Measurements from ENCODE around the gene GPR37L1.
"Not testable (repeated sequence)": the region's sequence is repeated elsewhere in the genome, so short reads cannot be mapped to it uniquely, and the experiment has no call there.

GPR37L1 gene

DNA sequence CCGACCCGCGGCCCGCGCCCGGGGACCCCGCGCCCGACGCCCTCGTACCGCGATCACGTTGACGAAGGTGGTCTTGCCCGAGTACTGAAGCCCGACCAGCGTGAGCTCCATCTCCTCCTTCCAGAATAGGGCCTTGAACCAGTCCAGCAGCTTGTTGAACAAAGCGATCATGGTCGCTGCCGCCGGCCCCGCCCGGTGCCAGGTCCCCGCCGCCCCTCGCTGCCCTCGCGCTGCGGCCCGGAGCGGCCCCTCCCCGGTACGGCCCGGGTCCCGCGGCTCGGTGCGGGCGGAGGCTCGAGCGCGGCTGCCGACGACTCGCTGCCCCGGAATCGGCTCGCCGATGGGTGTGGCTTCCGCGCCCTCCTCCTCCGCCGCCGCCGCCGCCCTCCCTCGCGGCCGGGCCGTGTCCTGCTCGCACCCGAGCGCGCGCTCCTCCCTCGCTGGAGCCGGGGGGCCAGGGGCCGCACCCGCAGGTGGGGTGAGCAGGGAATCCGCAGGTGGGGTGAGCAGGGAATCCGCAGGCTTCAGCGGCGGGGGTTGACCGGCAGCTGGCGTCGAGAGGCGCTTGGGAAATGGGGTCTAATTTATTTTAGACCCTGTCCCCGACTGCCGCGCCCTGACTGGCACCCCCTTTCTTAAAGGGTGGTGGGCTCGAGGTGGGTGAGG lies 21.8 kb downstream of the GPR37L1 start, which contains the start of gene ARL8A:
ARL8A (minus strand) TSS at position 336 of the 666 bp plus-strand sequence; CDS start at position 171, 165 bp downstream.
- DNase-seq (ENCODE audit: low read depth in 1 of 2, low spot score in 1 of 2), result peak in 1 of 2 experiments; percentile 50
- Histone ChIP-seq H3K27me3 (ENCODE audit: insufficient read depth, poor library complexity, severe bottlenecking) (no peaks in the 10 kb centered on the region), H3K4me3 (replicated peaks; ENCODE audit: insufficient read depth, low read length) (peak within 1 kb of the TSS; percentile 87), H3K27ac (replicated peaks) (peak within 1 kb of the TSS; percentile 95)
- TF ChIP-seq, protein P1, sequence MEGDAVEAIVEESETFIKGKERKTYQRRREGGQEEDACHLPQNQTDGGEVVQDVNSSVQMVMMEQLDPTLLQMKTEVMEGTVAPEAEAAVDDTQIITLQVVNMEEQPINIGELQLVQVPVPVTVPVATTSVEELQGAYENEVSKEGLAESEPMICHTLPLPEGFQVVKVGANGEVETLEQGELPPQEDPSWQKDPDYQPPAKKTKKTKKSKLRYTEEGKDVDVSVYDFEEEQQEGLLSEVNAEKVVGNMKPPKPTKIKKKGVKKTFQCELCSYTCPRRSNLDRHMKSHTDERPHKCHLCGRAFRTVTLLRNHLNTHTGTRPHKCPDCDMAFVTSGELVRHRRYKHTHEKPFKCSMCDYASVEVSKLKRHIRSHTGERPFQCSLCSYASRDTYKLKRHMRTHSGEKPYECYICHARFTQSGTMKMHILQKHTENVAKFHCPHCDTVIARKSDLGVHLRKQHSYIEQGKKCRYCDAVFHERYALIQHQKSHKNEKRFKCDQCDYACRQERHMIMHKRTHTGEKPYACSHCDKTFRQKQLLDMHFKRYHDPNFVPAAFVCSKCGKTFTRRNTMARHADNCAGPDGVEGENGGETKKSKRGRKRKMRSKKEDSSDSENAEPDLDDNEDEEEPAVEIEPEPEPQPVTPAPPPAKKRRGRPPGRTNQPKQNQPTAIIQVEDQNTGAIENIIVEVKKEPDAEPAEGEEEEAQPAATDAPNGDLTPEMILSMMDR (IDR thresholded peaks at IDR 0.05; ENCODE audit: insufficient read depth, low read length), result no peak

DNA sequence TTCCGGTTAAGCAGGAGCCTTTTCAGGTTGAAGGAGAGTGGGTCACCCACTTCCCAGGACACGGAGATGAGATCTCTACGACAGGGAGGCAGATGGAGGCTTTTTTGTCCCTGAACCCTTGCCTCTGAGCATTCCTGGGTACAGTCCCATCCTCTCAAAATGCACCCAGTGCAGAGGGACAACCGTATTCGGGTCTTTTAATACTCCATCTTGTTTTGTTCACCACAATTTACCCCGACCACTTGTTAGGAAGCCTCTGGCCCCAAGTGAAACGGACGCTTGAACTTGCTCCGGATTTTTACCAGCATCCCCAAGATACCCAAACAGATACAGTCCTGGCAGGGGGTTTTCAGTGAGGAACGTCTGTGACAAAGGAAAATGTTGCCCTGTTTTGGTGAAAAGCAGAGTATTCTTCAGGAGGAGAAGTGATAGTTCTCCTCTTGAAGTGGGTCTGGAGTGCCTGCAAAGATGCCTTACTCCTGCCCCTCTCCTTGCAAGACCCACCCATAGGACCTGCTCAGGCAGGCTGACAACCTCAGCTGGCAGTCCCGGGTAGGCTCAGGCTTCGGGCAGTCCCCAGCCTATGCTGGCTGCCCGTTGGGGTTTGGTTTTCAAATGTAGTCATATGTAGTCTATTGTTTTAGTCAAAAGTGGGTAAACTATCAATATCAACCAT lies 22.5 kb downstream of the GPR37L1 start:
- Histone ChIP-seq H3K27me3 (ENCODE audit: insufficient read depth, poor library complexity, severe bottlenecking) (no peaks in the 10 kb centered on the region), H3K4me3 (replicated peaks; ENCODE audit: insufficient read depth, low read length) (peak overlapping the region; percentile 87), H3K27ac (replicated peaks) (peak overlapping the region; percentile 44)
- TF ChIP-seq SPI1 (IDR thresholded peaks at IDR 0.05; ENCODE audit: borderline replicate concordance, low read depth) (no peak), POLR2AphosphoS5 (IDR thresholded peaks at IDR 0.05; ENCODE audit: low read depth) (no peak; the same call in 1 of the 2 replicates), GABPA (IDR thresholded peaks at IDR 0.05; ENCODE audit: low read depth) (no peak)
- TF ChIP-seq, protein P1 (IDR thresholded peaks at IDR 0.05; ENCODE audit: insufficient read depth, low read length), result no peak
- TF ChIP-seq, protein P2, sequence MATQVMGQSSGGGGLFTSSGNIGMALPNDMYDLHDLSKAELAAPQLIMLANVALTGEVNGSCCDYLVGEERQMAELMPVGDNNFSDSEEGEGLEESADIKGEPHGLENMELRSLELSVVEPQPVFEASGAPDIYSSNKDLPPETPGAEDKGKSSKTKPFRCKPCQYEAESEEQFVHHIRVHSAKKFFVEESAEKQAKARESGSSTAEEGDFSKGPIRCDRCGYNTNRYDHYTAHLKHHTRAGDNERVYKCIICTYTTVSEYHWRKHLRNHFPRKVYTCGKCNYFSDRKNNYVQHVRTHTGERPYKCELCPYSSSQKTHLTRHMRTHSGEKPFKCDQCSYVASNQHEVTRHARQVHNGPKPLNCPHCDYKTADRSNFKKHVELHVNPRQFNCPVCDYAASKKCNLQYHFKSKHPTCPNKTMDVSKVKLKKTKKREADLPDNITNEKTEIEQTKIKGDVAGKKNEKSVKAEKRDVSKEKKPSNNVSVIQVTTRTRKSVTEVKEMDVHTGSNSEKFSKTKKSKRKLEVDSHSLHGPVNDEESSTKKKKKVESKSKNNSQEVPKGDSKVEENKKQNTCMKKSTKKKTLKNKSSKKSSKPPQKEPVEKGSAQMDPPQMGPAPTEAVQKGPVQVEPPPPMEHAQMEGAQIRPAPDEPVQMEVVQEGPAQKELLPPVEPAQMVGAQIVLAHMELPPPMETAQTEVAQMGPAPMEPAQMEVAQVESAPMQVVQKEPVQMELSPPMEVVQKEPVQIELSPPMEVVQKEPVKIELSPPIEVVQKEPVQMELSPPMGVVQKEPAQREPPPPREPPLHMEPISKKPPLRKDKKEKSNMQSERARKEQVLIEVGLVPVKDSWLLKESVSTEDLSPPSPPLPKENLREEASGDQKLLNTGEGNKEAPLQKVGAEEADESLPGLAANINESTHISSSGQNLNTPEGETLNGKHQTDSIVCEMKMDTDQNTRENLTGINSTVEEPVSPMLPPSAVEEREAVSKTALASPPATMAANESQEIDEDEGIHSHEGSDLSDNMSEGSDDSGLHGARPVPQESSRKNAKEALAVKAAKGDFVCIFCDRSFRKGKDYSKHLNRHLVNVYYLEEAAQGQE (IDR thresholded peaks at IDR 0.05; ENCODE audit: insufficient replicate concordance, low read depth), result no peak
- DNase-seq (ENCODE audit: low read depth in 1 of 2, low spot score in 1 of 2), result peak in 1 of 2 experiments; percentile 49

DNA sequence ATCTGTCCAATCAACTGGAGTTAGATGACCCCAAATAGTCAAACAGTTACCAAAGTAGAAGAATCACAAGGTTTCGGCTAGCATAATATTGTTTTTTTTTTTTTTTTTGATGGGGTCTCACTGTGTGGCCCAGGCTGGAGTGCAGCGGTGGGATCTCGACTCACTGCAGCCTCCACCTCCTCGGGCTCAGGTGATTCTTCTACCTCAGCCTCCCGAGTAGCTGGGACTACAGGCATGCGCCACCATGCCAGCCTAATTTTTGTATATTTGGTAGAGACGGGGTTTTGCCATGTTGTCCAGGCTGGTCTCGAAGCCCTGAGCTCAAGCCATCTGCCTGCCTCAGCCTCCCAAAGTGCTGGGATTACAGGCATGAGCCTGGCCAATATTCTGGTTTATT lies 23.0 kb downstream of the GPR37L1 start:
- not testable (repeated sequence) for H3K27me3 ChIP-seq (ENCODE audit: insufficient read depth, poor library complexity, severe bottlenecking); H3K27ac ChIP-seq (replicated peaks); DNase-seq (ENCODE audit: low read depth in 1 of 2, low spot score in 1 of 2); H3K4me3 ChIP-seq (replicated peaks; ENCODE audit: insufficient read depth, low read length)
- TF ChIP-seq POLR2AphosphoS5 (IDR thresholded peaks at IDR 0.05; ENCODE audit: low read depth), result peak; percentile 82

DNA sequence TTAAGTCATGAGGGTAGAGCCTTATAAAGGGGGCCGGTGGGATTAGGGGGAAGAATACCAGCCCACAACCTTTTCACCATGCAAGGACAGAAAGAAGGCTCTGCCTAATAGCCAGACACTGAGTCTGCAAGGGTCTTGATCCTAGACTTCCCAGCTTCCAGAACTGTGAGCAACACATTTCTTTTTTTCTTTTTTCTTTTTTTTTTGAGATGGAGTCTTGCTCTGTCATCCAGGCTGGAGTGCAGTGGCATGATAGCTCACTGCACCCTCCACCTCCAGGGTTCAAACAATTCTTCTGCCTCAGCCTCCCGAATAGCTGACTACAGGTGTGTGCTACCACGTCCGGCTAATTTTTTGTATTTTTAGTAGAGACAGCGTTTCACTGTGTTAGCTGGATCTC lies 23.6 kb downstream of the GPR37L1 start:
- TF ChIP-seq POLR2AphosphoS5 (IDR thresholded peaks at IDR 0.05; ENCODE audit: low read depth) (0 out of 2 replicates have a peak, but pooled peaks have one; percentile 17), GABPA (IDR thresholded peaks at IDR 0.05; ENCODE audit: low read depth) (no peak), SPI1 (IDR thresholded peaks at IDR 0.05; ENCODE audit: borderline replicate concordance, low read depth) (no peak)
- TF ChIP-seq, protein P2 (IDR thresholded peaks at IDR 0.05; ENCODE audit: insufficient replicate concordance, low read depth), result no peak
- TF ChIP-seq, protein P1 (IDR thresholded peaks at IDR 0.05; ENCODE audit: insufficient read depth, low read length), result no peak
- H3K27me3 ChIP-seq (ENCODE audit: insufficient read depth, poor library complexity, severe bottlenecking), result no peaks in the 10 kb centered on the region
- no peak overlapping the region for H3K27ac ChIP-seq (replicated peaks)
- no peak overlapping the region for H3K4me3 ChIP-seq (replicated peaks; ENCODE audit: insufficient read depth, low read length)
- DNase-seq (ENCODE audit: low read depth in 1 of 2, low spot score in 1 of 2), result no peak
